NCI-H1694 (cell line): ENCODE data around the gene CNDP1.
"Not testable (repeated sequence)": the region's sequence is repeated elsewhere in the genome, so short reads cannot be mapped to it uniquely, and the experiment has no call there.

Experiments used
- DNase-seq: peaks from one replicate; lab custom pipeline; 2025; lab: John Stamatoyannopoulos, UW

CNDP1 gene, protein sequence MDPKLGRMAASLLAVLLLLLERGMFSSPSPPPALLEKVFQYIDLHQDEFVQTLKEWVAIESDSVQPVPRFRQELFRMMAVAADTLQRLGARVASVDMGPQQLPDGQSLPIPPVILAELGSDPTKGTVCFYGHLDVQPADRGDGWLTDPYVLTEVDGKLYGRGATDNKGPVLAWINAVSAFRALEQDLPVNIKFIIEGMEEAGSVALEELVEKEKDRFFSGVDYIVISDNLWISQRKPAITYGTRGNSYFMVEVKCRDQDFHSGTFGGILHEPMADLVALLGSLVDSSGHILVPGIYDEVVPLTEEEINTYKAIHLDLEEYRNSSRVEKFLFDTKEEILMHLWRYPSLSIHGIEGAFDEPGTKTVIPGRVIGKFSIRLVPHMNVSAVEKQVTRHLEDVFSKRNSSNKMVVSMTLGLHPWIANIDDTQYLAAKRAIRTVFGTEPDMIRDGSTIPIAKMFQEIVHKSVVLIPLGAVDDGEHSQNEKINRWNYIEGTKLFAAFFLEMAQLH

DNA sequence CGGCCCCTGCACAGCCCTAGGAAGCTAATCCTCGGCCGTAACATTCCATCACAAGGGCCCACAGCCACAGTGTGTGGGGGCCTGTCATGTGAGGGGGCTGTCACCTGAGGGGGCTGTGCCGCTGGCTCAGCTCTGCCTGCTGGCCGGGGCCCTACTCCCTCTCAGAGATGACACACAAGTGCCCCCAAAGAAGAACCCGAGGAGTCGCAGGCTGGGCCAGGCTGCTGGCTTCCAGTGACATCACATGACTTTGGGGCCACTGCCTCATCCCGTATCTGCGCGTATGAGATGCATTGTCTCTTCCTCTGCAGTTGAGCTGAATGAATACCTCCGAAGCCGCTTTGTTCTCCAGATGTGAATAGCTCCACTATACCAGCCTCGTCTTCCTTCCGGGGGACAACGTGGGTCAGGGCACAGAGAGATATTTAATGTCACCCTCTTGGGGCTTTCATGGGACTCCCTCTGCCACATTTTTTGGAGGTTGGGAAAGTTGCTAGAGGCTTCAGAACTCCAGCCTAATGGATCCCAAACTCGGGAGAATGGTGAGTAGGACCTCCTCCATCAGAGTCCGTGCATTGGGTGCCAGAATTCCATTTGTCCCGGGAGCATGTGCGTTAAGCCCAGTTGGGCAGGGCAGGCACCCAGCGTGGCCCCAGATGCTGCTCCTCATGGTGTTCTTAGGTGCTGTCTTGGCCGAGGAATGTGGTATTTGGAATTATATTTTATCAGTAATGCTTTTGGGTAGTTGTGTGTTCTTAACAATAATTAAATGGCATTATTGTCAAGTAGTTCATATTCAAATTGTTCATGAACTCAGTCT is at the start of gene CNDP1:
TSS of gene CNDP1 (plus strand) at position 351 of the 820 bp plus-strand sequence. CDS start at position 519, 168 bp downstream.
- DNase-seq = no peak

DNA sequence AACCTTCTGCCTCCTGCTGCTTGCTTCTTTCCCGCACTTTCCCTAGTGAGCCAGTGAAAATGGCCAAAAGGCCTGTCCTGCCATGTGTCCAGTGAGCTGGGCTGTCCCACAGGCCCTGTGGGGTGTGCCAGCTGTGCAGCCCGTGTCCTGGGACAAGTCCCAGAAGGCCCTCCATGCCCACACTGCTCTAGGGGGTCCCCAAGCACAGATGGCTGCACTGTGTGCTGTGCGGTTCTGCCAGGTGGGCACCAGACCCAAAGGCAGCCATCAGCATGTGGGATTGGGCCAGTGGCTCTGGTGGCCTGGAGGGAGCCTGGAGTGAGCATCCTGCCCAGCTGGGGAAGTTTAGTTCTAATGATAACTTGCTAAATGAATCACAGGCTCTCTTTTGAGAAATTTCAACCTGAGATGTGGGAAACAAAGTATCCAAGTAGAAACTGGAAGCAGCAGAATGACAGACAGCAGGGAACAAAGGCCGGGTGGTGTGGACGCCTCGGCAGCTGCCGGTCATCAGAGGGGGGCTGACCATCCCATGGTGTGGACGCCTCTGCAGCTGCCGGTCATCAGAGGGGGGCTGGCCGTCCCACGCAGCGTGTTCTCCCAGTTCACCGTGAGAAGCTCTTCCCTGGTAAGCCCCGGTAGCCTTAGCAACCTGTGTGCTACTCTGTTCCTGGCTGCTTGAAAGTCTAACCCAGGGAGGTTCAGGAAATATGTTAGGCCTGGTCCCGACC is 48.0 kb upstream of the CNDP1 start:
- no peak for DNase-seq

DNA sequence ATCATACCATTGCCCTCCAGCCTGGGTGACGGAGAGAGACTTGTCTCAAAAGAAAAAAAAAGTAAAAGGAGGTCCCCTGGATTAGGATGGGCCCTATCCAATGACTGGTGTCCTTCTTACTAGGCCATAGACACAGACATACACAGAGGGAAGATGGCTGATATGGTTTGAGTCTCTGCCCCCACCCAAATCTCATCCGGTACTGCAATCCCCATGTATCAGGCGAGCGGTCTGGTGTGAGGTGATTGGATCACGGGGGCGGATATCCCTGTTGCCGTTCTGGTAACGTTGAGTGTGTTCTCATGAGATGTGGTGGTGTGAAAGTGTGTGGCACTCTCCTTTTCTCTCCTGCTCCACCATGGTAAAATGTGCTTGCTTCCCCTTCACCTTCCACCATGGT is 45.9 kb upstream of the CNDP1 start:
- no peak for DNase-seq

DNA sequence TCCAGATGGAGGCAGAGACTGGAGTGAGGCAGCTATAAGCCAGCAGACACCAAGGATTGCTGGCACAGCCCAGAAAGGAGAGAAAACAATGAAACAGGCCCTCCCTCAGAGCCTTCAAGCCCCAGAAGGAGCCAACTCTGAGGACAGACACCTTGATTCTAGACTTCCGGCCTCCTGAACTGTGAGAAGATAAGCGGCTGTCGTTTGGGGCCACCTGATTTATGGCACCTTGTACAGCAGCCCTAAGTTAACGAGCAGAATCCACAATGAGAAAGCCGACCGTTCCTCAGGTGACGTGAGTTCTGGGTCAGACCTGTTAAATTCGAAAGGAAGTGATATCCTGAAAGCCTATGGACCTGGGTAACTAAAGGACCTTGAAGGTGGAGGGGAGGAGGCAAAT is 45.4 kb upstream of the CNDP1 start:
- no peak for DNase-seq

DNA sequence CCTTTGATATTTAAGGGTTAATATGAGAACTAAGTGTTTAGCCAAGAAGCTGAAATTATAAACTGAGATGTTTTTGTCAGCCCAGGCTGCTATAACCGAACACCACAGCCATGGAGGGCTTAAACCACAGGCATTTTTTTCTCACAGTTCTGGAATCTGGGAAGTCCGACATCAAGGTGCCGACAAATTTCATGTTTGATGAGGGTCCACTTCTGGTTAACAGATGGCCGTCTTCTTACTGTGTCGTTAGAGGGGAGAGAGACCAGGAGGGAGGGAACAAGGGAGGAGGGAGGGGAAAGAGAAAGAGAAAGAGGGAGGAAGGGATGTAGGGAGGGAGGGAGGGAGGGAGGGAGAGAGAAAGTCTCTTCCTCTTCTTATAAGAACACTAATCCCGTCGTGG is 44.6 kb upstream of the CNDP1 start:
- DNase-seq = no peak

DNA sequence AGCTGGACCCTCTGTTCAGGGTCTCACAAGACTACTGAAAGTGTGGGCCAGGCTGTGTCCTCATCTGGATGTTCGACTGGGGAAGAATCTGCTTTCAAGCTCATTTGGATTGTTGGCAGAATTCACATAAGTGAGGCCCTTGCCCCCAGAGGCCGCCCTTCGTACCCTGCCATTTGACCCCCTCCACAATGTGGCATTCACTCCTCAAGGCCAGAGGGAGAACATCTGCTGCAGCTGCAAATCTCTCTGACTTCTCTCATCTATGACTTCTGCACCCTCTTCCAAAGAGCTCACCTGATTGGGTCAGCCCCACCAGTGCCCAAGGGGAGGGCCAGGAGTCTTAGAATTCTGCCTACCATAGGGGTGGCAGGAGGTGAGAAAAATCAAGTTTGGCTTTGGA is 42.0 kb upstream of the CNDP1 start:
- DNase-seq = no peak

DNA sequence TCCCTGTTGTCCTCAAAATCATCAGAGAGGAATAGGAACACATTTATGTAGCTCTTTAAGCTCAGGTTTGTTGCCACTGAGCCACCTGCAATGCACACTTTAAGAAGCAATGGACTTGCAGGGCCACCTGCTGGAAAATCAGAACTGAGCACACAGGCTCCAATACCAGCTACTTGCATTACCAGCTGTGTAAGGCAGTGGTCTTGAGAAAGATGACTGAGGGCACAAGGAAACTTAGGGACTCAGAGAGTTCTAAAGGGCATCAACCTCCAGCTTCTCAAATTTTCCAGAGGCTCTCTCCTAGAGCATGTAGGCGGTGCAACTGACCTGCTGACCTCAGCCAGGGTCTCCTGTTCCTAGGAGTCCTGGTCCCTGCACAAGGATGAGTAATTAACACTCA is 40.6 kb upstream of the CNDP1 start:
- no peak for DNase-seq

DNA sequence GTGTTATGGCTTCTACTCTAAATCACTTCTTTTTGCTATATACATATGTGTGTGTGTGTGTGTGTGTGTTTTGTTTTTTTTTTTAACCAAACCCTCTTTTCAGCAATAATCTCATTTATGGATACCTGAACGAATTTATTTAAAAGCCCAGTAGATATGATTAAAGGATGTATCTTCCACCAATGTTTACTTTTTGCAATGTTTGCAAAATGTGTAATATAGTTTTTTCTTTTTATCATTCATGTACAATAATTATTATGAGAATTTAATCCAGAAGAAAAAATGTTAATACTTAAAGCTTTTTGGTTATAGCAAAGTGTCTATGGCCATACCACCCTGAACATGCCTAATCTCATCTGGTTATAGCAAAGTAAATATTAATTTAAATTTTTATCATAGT is 39.8 kb upstream of the CNDP1 start:
- DNase-seq = no peak

DNA sequence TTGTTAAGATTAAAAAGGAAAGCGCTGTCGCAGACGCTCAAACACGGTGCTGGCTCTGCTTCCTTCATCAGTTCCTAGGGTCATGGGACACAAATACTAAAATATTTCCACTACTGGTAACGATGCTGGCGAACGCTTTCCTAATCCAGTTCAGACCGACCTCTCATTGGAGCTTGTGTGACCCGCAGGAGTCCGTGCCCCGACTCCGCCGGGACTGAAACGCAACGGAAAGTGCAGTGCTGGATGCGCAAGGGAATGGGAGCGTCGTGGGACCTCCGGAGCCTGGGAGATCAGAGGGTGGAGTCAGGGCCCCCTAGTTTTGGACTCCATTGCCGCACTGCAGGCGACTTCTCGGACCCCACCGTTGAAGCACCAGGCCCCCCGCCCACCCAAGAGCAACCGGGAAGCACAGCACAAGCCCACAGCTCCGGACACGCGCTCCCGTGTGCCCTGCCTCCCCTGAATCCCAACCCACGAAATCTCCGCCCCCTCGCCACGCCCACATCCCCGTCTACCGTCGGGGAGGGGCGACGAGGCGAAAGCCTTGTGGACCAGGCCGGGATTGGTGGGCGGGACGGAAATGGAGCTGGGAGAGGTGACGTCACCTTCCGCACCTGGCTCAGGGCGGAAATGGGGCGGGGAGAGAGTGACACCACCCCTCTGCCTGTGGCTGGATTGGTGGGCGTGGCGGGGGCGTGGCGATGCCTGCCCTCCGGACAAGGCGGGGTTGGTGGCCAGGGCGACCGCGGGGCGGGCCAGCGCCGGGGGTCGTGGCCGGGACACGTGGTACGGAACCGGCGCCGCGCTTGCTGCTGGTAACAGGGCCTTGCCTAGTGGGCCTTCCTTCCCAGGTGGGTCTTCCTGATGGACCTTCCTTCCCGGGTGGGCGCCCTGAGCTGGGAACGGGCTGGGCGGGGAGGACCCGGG is 38.5 kb upstream of the CNDP1 start, which contains the start of gene CNDP2:
TSS of gene CNDP2 (plus strand) at position 783 of the 927 bp plus-strand sequence. CDS start 3,611 bp downstream, outside the sequence.
- peak; percentile 95 for DNase-seq

DNA sequence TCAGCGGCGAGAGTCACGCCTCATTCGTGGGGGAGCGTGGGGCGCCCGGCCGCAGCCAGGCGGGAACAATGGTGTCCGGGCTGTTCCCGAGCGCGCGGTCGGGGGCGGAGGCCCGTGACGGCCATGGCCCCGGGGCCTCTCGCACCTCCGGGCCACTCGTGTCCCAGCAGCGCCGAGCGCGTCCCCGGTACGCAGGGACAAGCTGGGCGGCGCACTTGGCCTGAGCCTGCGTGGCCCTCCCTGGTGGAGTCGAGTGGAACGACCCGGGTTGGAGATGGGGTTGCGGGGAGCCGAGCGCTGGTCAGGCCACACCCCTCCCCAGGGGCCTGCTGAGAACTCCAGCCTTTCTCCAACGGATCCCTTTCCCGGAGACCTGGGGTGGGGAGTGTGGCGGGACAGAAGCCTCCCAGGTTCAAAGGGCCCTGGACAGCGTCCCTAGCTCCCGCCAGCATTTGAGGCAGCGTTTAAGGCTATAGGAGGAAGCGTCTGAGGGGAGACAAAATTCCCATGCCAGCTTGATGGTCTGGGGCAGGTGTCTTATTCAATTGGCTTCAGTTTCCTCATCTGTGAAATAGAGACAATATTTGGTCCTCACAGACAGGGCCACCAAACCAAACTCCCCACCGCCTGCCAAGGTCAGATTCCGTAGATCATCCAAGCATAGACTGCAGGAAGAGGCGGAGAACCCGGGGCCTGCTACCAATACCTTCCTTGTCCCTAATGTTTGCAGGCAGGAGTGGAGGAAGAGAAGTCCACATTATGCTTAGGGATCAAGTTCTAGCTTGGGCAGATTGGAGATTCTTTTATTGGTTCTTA is 37.6 kb upstream of the CNDP1 start:
- DNase-seq = no peak

DNA sequence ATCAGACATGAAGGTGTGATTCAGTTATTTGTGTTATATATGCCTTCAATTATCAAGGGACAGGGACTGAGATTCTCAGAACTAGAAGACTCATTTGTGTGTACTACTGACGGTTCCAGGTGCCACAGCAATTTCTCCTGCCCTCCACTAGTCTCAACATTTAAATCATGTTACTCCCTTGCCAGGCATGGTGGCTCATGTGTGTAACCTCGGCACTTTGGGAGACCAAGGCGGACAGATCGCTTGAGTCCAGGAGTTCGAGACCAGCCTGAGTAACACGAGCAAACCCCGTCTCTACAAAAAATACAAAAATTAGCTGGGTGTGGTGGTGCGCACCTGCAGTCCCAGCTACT is 37.0 kb upstream of the CNDP1 start:
- no peak for DNase-seq

DNA sequence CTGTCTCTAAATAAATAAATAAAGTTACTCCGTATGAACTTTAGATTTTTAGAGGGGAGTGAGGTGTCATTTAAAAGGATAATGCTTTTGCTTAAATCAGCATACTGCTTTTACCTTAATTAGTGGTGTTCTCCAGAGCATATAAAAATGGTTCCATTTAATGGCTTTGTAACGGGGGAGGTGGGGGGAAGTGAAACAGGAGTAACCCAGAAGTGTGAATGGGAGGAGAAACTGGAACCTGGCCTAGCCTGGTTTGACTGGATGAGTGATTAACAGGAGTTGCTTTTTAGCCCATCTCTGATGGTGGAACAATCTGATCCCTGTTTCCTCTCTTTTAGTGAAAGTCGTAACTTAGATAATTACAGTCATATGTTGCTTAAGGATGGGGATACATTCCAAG is 36.5 kb upstream of the CNDP1 start:
- no peak for DNase-seq

DNA sequence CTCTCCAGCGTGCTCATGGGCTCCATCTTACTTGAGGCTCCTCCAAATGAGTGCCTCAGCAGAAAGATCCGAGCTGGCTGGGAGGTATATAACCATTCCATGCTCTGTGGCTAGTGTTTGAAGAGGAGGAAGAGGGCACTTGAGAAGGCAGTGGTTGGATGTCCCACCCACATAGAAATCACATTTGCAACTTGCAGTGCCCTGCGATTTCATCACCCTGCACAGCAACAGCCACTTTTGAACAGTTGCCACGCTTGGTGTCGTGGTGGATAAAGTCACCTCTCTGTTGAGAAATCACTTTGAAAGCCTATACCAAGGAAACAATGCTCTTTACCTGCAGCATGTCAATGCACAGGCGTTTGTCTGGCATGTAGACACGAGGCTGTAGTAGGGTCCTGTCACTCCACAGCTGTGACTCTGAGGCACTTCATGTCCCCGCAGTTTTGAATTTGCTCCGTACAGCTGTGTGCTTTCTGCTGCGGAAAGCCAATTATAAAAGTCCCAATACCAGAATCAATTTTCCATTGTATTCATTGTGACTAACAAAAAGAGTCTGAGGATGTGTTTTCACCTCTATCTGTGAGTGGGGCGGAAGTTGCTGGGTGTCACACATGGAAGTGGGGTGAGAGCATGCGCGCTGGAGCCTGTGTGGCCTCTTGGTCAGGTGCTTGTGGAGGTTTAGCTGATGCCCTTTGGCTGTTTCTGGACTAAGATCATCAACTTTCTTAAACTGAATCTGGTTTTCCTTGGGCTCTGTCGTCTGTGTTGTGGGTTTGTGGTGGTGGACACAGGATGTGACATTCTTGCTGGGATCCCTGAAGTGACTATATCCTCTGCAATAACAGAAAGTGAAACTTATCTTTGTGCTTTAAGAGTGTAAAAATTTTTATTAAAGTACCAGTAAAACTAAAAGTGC is 35.3 kb upstream of the CNDP1 start:
- DNase-seq = no peak

DNA sequence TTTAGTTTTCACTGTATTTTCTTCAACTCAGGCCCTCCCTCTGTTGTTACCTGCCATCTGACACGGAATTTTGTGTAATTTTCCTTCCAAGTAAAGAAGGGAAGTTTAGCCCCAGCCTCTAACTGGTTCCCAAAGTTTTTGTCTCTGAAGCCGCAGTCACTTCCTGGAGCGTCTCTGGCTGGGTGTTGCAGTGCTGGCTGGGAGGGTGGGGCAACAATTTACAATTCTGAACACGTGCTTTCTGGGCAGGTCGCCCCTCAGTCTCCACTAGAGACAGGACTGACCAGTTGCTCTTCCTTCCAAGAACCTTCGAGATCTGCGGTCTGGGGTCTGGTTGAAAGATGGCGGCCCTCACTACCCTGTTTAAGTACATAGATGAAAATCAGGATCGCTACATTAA is 34.7 kb upstream of the CNDP1 start:
- DNase-seq = no peak

DNA sequence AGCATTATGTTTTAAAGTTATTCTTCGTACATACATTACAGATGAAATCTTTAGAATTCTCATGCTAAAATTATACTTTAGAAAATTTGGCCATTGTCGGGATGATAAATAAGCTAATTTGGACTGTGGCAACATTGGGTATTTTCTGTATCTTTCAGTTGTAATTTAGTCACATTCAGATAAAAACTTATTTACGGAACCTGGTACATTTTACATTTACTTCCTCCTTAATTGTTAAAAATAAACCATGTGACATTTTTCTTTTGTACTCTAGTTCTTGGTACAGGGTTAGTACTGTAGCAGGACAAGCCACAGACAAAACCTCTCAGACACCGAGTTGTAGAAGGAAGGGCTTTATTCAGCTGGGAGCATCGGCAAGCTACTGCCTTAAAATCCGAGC is 33.9 kb upstream of the CNDP1 start:
- DNase-seq = no peak

DNA sequence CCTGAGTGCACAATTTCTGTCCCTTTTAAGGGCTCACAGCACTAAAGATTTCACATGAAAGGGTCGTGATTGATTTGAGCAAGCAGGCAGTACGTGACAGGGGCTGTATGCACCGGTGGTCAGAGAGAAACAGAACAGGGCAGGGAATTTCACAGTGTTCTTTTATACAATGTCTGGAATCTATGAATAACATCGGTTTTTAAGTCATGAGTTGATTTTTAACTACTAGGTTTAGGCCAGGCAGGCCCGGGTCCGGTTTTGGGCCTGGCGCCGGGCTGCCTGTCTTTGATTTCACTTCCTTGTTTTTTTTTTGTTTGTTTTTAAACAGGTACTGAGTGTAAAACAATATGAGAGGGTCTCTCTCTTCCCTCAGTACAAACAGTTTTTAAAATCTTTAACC is 33.5 kb upstream of the CNDP1 start:
- not testable (repeated sequence) for DNase-seq

DNA sequence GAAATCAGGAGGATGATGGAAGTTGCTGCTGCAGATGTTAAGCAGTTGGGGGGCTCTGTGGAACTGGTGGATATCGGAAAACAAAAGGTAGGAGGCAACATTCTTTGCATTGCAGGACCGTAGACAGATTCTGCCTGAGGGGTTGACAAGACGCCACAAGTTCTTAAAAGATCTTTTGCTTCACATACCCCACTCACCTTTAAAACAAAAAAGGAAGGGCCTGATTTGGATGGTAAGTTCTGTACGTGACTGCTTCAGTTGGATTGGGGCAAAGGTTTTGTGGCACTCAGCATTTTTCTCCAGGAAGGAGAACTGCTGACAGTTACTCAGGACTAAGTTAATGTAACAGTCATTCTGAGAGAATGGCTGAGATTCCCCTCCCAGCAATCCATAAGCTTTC is 32.9 kb upstream of the CNDP1 start:
- DNase-seq = no peak

DNA sequence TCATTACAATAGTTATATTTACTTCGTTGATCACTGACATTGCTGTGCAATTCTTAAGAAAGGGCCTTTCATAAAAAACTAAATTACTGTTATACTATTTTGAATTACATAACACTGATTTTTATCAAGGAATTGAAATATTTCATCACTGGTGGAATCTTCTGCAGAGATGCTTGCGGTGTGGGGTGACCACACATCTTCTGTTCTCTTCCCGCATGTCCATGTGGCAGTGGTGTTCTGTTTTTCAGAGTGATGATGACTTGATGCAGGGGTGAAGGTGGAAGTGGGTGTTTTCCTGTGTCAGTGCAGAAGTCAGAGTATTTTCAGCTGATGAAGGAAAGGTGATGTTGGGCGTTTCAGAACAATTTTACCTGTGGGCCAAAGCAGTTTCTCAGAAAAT is 31.2 kb upstream of the CNDP1 start:
- no peak for DNase-seq

DNA sequence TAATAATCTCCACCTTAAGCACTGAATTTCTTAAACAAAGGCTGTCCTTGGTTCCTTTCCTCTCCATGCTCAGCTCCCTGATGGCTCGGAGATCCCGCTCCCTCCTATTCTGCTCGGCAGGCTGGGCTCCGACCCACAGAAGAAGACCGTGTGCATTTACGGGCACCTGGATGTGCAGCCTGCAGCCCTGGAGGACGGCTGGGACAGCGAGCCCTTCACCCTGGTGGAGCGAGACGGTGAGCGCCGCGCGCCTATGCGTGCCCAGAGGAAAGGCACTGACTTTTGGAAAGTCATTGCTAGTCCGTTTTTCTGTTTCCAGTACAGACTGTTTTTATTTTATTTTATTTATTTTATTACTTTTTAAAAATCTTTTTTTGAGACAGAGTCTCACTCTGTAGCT is 28.5 kb upstream of the CNDP1 start:
- no peak for DNase-seq
